HG03439 (cell line): ENCODE measurements around the gene MRFAP1L1.
"Not testable (repeated sequence)": the region's sequence is repeated elsewhere in the genome, so short reads cannot be mapped to it uniquely, and the experiment has no call there.

Source experiments
- ATAC-seq: cut with Tn5 transposase; IDR thresholded peaks from one replicate; pipeline ENCODE4 v1.9.1; 2021; ENCODE audit warnings: mild to moderate bottlenecking, moderate library complexity; ENCODE audit not compliant: unreplicated experiment

The MRFAP1L1 gene

GRCh38 chr4:6692379-6692778 is 17.3 kb downstream of the MRFAP1L1 start:
- no peak for ATAC-seq

- ATAC-seq: no peak
These were observed 20.1 kb downstream of the MRFAP1L1 start for GRCh38 chr4:6689506-6689960.

- ATAC-seq: no peak
These were observed 20.7 kb downstream of the MRFAP1L1 start for GRCh38 chr4:6688879-6689505.

GRCh38 chr4:6687947-6688878 is 21.5 kb downstream of the MRFAP1L1 start:
- no peak for ATAC-seq

- ATAC-seq: no peak
These were observed 23.4 kb downstream of the MRFAP1L1 start for GRCh38 chr4:6686104-6686787.

- ATAC-seq: no peak
These were observed 25.0 kb downstream of the MRFAP1L1 start for GRCh38 chr4:6684656-6685055.

GRCh38 chr4:6682862-6683590 is 26.6 kb downstream of the MRFAP1L1 start:
- ATAC-seq: no peak

- no peak for ATAC-seq
These were observed 28.5 kb downstream of the MRFAP1L1 start for GRCh38 chr4:6681191-6681590.

- no peak for ATAC-seq
These were observed 29.2 kb downstream of the MRFAP1L1 start for GRCh38 chr4:6680372-6681034.

GRCh38 chr4:6676722-6677558 is 32.7 kb downstream of the MRFAP1L1 start:
- ATAC-seq: no peak

GRCh38 chr4:6674500-6675149 is 35.0 kb downstream of the MRFAP1L1 start:
- peak; percentile 48 for ATAC-seq

GRCh38 chr4:6673660-6674499 is 35.8 kb downstream of the MRFAP1L1 start:
- peak; percentile 78 for ATAC-seq

- not testable (repeated sequence) for ATAC-seq
These were observed 36.4 kb downstream of the MRFAP1L1 start for GRCh38 chr4:6673191-6673659.

GRCh38 chr4:6672541-6673190 is 37.0 kb downstream of the MRFAP1L1 start:
- ATAC-seq: not testable (repeated sequence)

GRCh38 chr4:6672131-6672530 is 37.5 kb downstream of the MRFAP1L1 start:
- no peak for ATAC-seq

GRCh38 chr4:6671648-6672047 is 38.0 kb downstream of the MRFAP1L1 start:
- no peak for ATAC-seq

GRCh38 chr4:6668391-6668790 is 41.3 kb downstream of the MRFAP1L1 start:
- no peak for ATAC-seq
